Endothelial cell of umbilical vein (primary cell): Measurements from ENCODE around the gene ZFYVE28. TPM values are rescaled to one million over a fixed set of nuclear protein-coding genes. Genes with fewer than 3 reads are reported as not detected.

Experiments used
- BruUV-seq: library from RNA; stranded (reverse); fragments of 400-500 nt; replicated peaks from 2 replicates; lab custom pipeline; 2021; lab: Mats Ljungman, UMichigan
- CTCF ChIA-PET: fragments of 300-600, 350-600 bp; sonication (Branson Sonifier 250); formaldehyde crosslinking; loops from one replicate; lab custom pipeline; 2021; ENCODE audit warnings: antibody characterized with exemption, inconsistent platforms; lab: Charles Lee
- POLR2A ChIA-PET: fragments of 300-600, 350-600 bp; sonication (Branson Sonifier 250); formaldehyde crosslinking; loops from one replicate; lab custom pipeline; 2021; ENCODE audit warnings: antibody characterized with exemption, inconsistent platforms; lab: Charles Lee
- DNase-seq: peaks from one replicate; pipeline ENCODE4 v3.0.0-alpha.2; 2011; ENCODE audit warnings: low read depth, low spot score
- FAIRE-seq: peaks from 2 replicates; lab custom pipeline; 2011; peaks lifted over from hg19 to GRCh38; lab: Jason Lieb, UNC
- H2AFZ ChIP-seq: 2 replicates; pipeline ENCODE4 v1.6.0; 2012; ENCODE audit warnings: low read depth, low read length, control low read depth, inconsistent platforms
- H3K27ac ChIP-seq: 2 replicates; pipeline ENCODE4 v1.5.1; 2011; ENCODE audit warnings: low read depth, mild to moderate bottlenecking, control low read depth, low read length, moderate library complexity; ENCODE audit not compliant: insufficient read depth
- H3K27me3 ChIP-seq, 2 experiments: 2 replicates each; pipeline versions ENCODE4 v1.6.0 to v1.6.1; 2011; ENCODE audit warnings: low read length in 2 of 2, mixed read lengths in 1 of 2; ENCODE audit not compliant: control insufficient read depth in 2 of 2, insufficient read depth in 2 of 2
- H3K36me3 ChIP-seq, 2 experiments: 2 replicates in 1 of 2; 3 replicates in 1 of 2; pipeline ENCODE4 v1.5.1; 2011; ENCODE audit warnings: low read length in 2 of 2, mild to moderate bottlenecking in 1 of 2, moderate library complexity in 1 of 2; ENCODE audit not compliant: control insufficient read depth in 2 of 2, insufficient read depth in 2 of 2; ENCODE audit errors: extremely low read depth in 1 of 2
- H3K4me1 ChIP-seq: 3 replicates; pipeline ENCODE4 v1.5.1; 2011; ENCODE audit warnings: mild to moderate bottlenecking, low read length; ENCODE audit not compliant: control insufficient read depth, insufficient read depth; ENCODE audit errors: extremely low read depth
- H3K4me2 ChIP-seq: 2 replicates; pipeline ENCODE4 v1.6.1; 2011; ENCODE audit warnings: low read length, control low read depth, mixed read lengths; ENCODE audit not compliant: insufficient read depth
- H3K4me3 ChIP-seq, 3 experiments: fragments of 200-600 bp in 1 of 3; sonication (generic), shearing (Covaris generic) in 1 of 3; replicated peaks in 1 of 3; 2 replicates each; pipeline ENCODE4 v1.5.1; 2011 to 2016; ENCODE audit warnings: control low read depth in 3 of 3, low read length in 3 of 3, mild to moderate bottlenecking in 2 of 3, inconsistent platforms in 1 of 3, low read depth in 1 of 3, moderate library complexity in 1 of 3; ENCODE audit not compliant: insufficient read depth in 1 of 3
- H3K79me2 ChIP-seq: 2 replicates; pipeline ENCODE4 v1.6.0; 2012; ENCODE audit warnings: low read length, inconsistent platforms; ENCODE audit not compliant: control insufficient read depth, insufficient read depth
- H3K9ac ChIP-seq: replicated peaks from 2 replicates; pipeline ENCODE3; 2011; ENCODE audit warnings: low read length, control low read depth; ENCODE audit not compliant: insufficient read depth; ENCODE audit errors: extremely low read depth
- H3K9me1 ChIP-seq: replicated peaks from 3 replicates; pipeline ENCODE4 v1.6.0; 2011; ENCODE audit warnings: mild to moderate bottlenecking, low read length; ENCODE audit not compliant: control insufficient read depth, insufficient read depth; ENCODE audit errors: extremely low read depth
- H3K9me3 ChIP-seq: replicated peaks from 2 replicates; pipeline ENCODE4 v1.5.1; 2012; ENCODE audit warnings: low read length, inconsistent platforms; ENCODE audit not compliant: control insufficient read depth, insufficient read depth
- H4K20me1 ChIP-seq: replicated peaks from 2 replicates; pipeline ENCODE3; 2011; ENCODE audit warnings: mild to moderate bottlenecking, low read length; ENCODE audit not compliant: control insufficient read depth, insufficient read depth; ENCODE audit errors: extremely low read depth
- CTCF ChIP-seq, 2 donors: IDR thresholded peaks; 1 replicate in 1 of 2; 2 replicates in 1 of 2; pipeline ENCODE4 v1.5.1; 2011; ENCODE audit warnings: low read length in 2 of 2, mild to moderate bottlenecking in 2 of 2, moderate library complexity in 2 of 2, control low read depth in 1 of 2, inconsistent platforms in 1 of 2, low read depth in 1 of 2; ENCODE audit not compliant: insufficient read depth in 1 of 2; ENCODE audit errors: extremely low read depth in 1 of 2
- EZH2 ChIP-seq: IDR thresholded peaks from 2 replicates; pipeline ENCODE4 v1.6.1; 2012; ENCODE audit warnings: borderline replicate concordance, low read depth, mild to moderate bottlenecking, moderate library complexity, low read length, inconsistent platforms; ENCODE audit not compliant: severe bottlenecking
- FOS ChIP-seq: IDR thresholded peaks from 2 replicates; pipeline ENCODE4 v1.6.1; 2011; ENCODE audit warnings: mild to moderate bottlenecking, low read length, moderate library complexity, borderline replicate concordance; ENCODE audit not compliant: insufficient read depth
- GATA2 ChIP-seq: IDR thresholded peaks from 2 replicates; pipeline ENCODE4 v1.7.0; 2011; ENCODE audit warnings: low read depth, mild to moderate bottlenecking, moderate library complexity, mixed read lengths, low read length; ENCODE audit not compliant: insufficient read length, insufficient read depth
- JUN ChIP-seq: IDR thresholded peaks from 2 replicates; pipeline ENCODE4 v1.6.1; 2011; ENCODE audit warnings: borderline replicate concordance, low read depth; ENCODE audit not compliant: insufficient read length, insufficient read depth
- MYC ChIP-seq: IDR thresholded peaks from one replicate; pipeline ENCODE4 v1.6.1; 2011; ENCODE audit warnings: mild to moderate bottlenecking, low read depth, low read length
- POLR2A ChIP-seq: IDR thresholded peaks from 2 replicates; pipeline ENCODE4 v1.6.1; 2012; ENCODE audit warnings: low read depth, mild to moderate bottlenecking, control low read depth, low read length
- POLR2AphosphoS5 ChIP-seq: IDR thresholded peaks from 2 replicates; pipeline ENCODE4 v1.6.1; 2012; ENCODE audit warnings: low read depth, mild to moderate bottlenecking, control low read depth, low read length, moderate library complexity; ENCODE audit not compliant: insufficient read depth
- dilution Hi-C: fragments of 300-500 bp; cut with MboI; formaldehyde crosslinking; loops from one replicate; pipeline ENCODE4 v1.15.0; 2019; ENCODE audit warnings: low sequenced_read_pairs; ENCODE audit not compliant: extremely low pct_ligation_motif_present
- intact Hi-C: fragments of 100-400 bp; cut with micrococcal nuclease; formaldehyde crosslinking; loops from one replicate; pipeline ENCODE4 v1.10.0; 2022
- polyA plus RNA-seq, 4 experiments: library from polyadenylated mRNA; depleted of rRNA in 3 of 4; stranded (reverse) in 3 of 4; unstranded in 1 of 4; fragments of >200 nt; gene quantifications; 2 replicates each; pipeline versions ENCODE4 v1.2.1 to v1.2.3, GENCODE V29; 2011 to 2012; ENCODE audit warnings: missing spikeins in 1 of 4
- total RNA-seq: library from RNA; stranded (reverse); gene quantifications from 2 replicates; pipeline ENCODE4 v1.2.3, GENCODE V29; 2021
- TF ChIP-seq, protein P1 (sequence below): IDR thresholded peaks from 2 replicates; pipeline ENCODE4 v1.6.1; 2011; ENCODE audit not compliant: insufficient read depth, insufficient read length

Gene ZFYVE28
- total and polyA plus RNA-seq, 2 donors (not counting 3 experiments of a cell fraction or from before 2014, with no cell fraction given): 5.8 to 7.1 TPM

GRCh38 chr4:2413821-2414610, 4.4 kb downstream of the ZFYVE28 start:
- Histone ChIP-seq H3K36me3 (no peaks in the 10 kb centered on the region), H3K9ac (peak overlapping the region; percentile 66), H2AFZ (no peak overlapping the region), H3K27ac (peak overlapping the region; percentile 77), H3K4me1 (peaks cover 45% of the 10 kb centered on the region), H3K4me3 (no peak overlapping the region), H3K27me3 (peaks cover 0 to under 1% of the 10 kb centered on the region in 2 experiments), H3K4me2 (peak overlapping the region; percentile 19), H3K9me3 (no peaks in the 10 kb centered on the region), H4K20me1 (no peaks in the 10 kb centered on the region), H3K9me1 (no peaks in the 10 kb centered on the region), H3K79me2 (peaks cover 47% of the 10 kb centered on the region)
- CTCF ChIA-PET: interaction anchor here (0.8 to 2.3 kb wide), 9 partner anchors 12 to 194 kb away, joined by 3 to 9 read pairs (median 4); partner anchors contain the start of gene MXD4
- POLR2A ChIA-PET: interaction anchor here (1.1 kb wide), 1 partner anchor 11 kb away, joined by 3 read pairs; no protein-coding TSS in a partner anchor
- BruUV-seq: no TSS peak
- DNase-seq (peak; percentile 36), FAIRE-seq (peak; percentile 76)
- TF ChIP-seq JUN: no peak
- TF ChIP-seq EZH2: no peak
- TF ChIP-seq, protein P1, sequence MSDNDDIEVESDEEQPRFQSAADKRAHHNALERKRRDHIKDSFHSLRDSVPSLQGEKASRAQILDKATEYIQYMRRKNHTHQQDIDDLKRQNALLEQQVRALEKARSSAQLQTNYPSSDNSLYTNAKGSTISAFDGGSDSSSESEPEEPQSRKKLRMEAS: no peak
- TF ChIP-seq FOS: no peak
- TF ChIP-seq MYC: no peak
- no peak for TF ChIP-seq GATA2
- TF ChIP-seq POLR2A: no peak
- no peak for TF ChIP-seq CTCF (IDR thresholded peaks at IDR 0.05; ENCODE audit: extremely low read depth in 1 of 2, insufficient read depth in 1 of 2, low read depth in 1 of 2, low read length in 2 of 2)
- no peak for TF ChIP-seq POLR2AphosphoS5
- intact Hi-C loops (loop anchor here (1.0 to 10.0 kb wide), 4 partner anchors 55 to 551 kb away; partner anchors contain the start of genes GRK4, HAUS3, MXD4 and NOP14), dilution Hi-C loops (no loop called here)
